Measurements from ENCODE around the gene CIC.
"Not testable (repeated sequence)": the region's sequence is repeated elsewhere in the genome, so short reads cannot be mapped to it uniquely, and the experiment has no call there.

DNA sequence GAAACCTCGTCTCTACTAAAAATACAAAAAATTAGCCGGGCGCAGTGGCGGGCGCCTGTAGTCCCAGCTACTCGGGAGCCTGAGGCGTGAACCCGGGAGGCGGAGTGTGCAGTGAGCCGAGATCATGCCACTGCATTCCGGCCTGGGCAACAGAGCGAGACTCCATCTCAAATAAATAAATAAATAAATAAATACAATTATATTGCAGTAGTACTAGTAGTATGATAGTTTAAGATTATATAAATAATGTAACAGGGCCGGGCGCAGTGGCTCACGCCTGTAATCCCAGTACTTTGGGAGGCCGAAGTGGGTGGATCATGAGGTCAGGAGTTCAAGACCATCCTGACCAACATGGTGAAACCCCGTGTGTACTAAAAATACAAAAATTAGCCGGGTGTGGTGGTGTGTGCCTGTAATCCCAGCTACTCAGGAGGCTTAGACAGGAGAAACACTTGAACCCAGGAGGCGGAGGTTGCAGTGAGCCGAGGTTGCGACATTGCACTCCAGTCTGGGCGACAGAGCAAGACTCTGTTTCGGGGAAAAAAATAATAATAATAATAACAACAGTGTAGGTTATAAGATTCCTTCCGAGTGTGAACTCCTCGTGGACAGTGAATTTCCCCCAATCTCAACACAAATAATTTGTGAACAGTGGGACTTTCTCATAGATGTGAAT lies 2.0 kb upstream of the CIC start:
- TF ChIP-seq, protein P1, sequence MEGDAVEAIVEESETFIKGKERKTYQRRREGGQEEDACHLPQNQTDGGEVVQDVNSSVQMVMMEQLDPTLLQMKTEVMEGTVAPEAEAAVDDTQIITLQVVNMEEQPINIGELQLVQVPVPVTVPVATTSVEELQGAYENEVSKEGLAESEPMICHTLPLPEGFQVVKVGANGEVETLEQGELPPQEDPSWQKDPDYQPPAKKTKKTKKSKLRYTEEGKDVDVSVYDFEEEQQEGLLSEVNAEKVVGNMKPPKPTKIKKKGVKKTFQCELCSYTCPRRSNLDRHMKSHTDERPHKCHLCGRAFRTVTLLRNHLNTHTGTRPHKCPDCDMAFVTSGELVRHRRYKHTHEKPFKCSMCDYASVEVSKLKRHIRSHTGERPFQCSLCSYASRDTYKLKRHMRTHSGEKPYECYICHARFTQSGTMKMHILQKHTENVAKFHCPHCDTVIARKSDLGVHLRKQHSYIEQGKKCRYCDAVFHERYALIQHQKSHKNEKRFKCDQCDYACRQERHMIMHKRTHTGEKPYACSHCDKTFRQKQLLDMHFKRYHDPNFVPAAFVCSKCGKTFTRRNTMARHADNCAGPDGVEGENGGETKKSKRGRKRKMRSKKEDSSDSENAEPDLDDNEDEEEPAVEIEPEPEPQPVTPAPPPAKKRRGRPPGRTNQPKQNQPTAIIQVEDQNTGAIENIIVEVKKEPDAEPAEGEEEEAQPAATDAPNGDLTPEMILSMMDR (IDR thresholded peaks at IDR 0.05) = not testable (repeated sequence)
- not testable (repeated sequence) for TF ChIP-seq POLR2A (IDR thresholded peaks at IDR 0.05)
